Adrenal gland (tissue), 12 donors: Measurements from ENCODE around the gene CFAP97D2. TPM values are rescaled to one million over a fixed set of nuclear protein-coding genes. Genes with fewer than 3 reads are reported as not detected.

ENCODE experiments used
- DNase-seq, 7 donors: peaks; one replicate each; pipeline ENCODE4 v3.0.0-alpha.2; 2019 to 2020
- H3K27ac ChIP-seq, 5 donors: fragments of 200-600 bp; sonication (generic) in 4 of 5; 1 replicate in 3 of 5; 2 replicates in 2 of 5; pipeline versions ENCODE4 v1.5.1 to v1.8.0; 2016 to 2020; ENCODE audit warnings: mild to moderate bottlenecking in 1 of 5
- H3K27me3 ChIP-seq: fragments of 200-600 bp; 2 replicates; pipeline ENCODE4 v1.8.0; 2021
- H3K36me3 ChIP-seq, 2 donors: fragments of 200-600 bp; replicated peaks in 1 of 2; 1 replicate in 1 of 2; 2 replicates in 1 of 2; pipeline versions ENCODE4 v1.5.1 to v1.8.0; 2018 to 2022
- H3K4me1 ChIP-seq, 2 donors: fragments of 200-600 bp; replicated peaks in 1 of 2; 1 replicate in 1 of 2; 2 replicates in 1 of 2; pipeline versions ENCODE4 v1.5.1 to v1.8.0; 2018 to 2021
- H3K4me3 ChIP-seq, 4 donors: fragments of 200-600 bp; sonication (generic) in 3 of 4; one replicate each; pipeline ENCODE4 v1.5.1; 2016 to 2018
- H3K9me3 ChIP-seq, 3 donors: fragments of 200-600 bp; sonication (generic) in 1 of 3; replicated peaks in 1 of 3; 1 replicate in 2 of 3; 2 replicates in 1 of 3; pipeline versions ENCODE4 v1.5.1 to v1.8.0; 2016 to 2021
- POLR2A ChIP-seq, 2 donors: fragments of 450-650 bp; IDR thresholded peaks; one replicate each; pipeline ENCODE4 v1.6.1; 2017; ENCODE audit warnings: antibody characterized with exemption in 2 of 2, mild to moderate bottlenecking in 2 of 2, moderate library complexity in 1 of 2
- WGBS, 4 donors: extraction: QIAGEN DNeasy Blood & Tissue Kit in 2 of 4; methylation state at CpG; one replicate each; pipeline versions ENCODE4 v1.1.5 to v1.1.7; 2013 to 2017; 5-methylcytosine and 5-hydroxymethylcytosine counted together
- intact Hi-C, 2 donors: fragments of 100-400 bp; cut with DNase I; formaldehyde crosslinking; loops; one replicate each; pipeline versions ENCODE4 v1.14.1 to v1.15.0; 2022 to 2023
- polyA plus RNA-seq, 3 donors: library from polyadenylated mRNA; stranded (reverse); fragments of 200-250 nt in 2 of 3; fragments of 350-450 nt in 1 of 3; fragmentation: Illumina TruSeq in 1 of 3; extraction: RNeasy Lipid Tissue Mini Kit (QIAGEN cat#74804) in 1 of 3; gene quantifications; one replicate each; pipeline ENCODE4 v1.2.3, GENCODE V29; 2013 to 2014
- total RNA-seq, 9 donors: library from RNA; depleted of rRNA in 4 of 9; stranded (reverse); fragments of >200 nt in 4 of 9; fragments of 120-200 nt in 1 of 9; fragmentation: NEBNext Ultra II Directional in 1 of 9; extraction: Animal tissue kit (Norgen Biotek cat#: 25700) in 1 of 9; gene quantifications; one replicate each; pipeline versions ENCODE4 v1.1.0 to v1.2.4, GENCODE V29; 2013 to 2023
- TF ChIP-seq, protein P1 (sequence below), 6 experiments: fragments of 450-650 bp in 4 of 6; fragments of 200-600 bp in 2 of 6; sonication (generic) in 1 of 6; IDR thresholded peaks; 1 replicate in 5 of 6; 2 replicates in 1 of 6; pipeline versions ENCODE4 v1.5.1 to v1.8.0; 2016 to 2021; ENCODE audit warnings: antibody characterized with exemption in 6 of 6, mild to moderate bottlenecking in 2 of 6, moderate library complexity in 1 of 6
- donor health status: healthy with polysubstance abuse.
- donor health status: Bipolar disorder and iron deficiency.
- donor health status: DM: yes; HTN: yes; CAD: no.
- donor health status: DM: no; HTN: no; CAD: no.
- donor health status: DM: no; HTN: no; CAD: no.
- donor health status: DM: yes; HTN: yes; CAD: no.

CFAP97D2 gene
- total and polyA plus RNA-seq, 12 donors = not detected

GRCh38 chr13:114140131-114140905 is 38.7 kb upstream of the CFAP97D2 start:
- 55 to 64% (median 61%) methylated on average over 17 to 25 of the region's 25 CpGs for WGBS, 4 donors
- TF ChIP-seq, protein P1, sequence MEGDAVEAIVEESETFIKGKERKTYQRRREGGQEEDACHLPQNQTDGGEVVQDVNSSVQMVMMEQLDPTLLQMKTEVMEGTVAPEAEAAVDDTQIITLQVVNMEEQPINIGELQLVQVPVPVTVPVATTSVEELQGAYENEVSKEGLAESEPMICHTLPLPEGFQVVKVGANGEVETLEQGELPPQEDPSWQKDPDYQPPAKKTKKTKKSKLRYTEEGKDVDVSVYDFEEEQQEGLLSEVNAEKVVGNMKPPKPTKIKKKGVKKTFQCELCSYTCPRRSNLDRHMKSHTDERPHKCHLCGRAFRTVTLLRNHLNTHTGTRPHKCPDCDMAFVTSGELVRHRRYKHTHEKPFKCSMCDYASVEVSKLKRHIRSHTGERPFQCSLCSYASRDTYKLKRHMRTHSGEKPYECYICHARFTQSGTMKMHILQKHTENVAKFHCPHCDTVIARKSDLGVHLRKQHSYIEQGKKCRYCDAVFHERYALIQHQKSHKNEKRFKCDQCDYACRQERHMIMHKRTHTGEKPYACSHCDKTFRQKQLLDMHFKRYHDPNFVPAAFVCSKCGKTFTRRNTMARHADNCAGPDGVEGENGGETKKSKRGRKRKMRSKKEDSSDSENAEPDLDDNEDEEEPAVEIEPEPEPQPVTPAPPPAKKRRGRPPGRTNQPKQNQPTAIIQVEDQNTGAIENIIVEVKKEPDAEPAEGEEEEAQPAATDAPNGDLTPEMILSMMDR (IDR thresholded peaks at IDR 0.05) = no peak
- TF ChIP-seq POLR2A (IDR thresholded peaks at IDR 0.05) = no peak
- Histone ChIP-seq H3K4me3 (no peak overlapping the region), H3K9me3 (no peaks in the 10 kb centered on the region), H3K36me3 (no peaks in the 10 kb centered on the region), H3K4me1 (no peaks in the 10 kb centered on the region), H3K27me3 (no peaks in the 10 kb centered on the region), H3K27ac (no peak overlapping the region)
- DNase-seq = no peak
- intact Hi-C loops = no loop called here

GRCh38 chr13:114140906-114141250 is 38.2 kb upstream of the CFAP97D2 start:
- 33 to 38% (median 37%) methylated on average over 10 of the region's 10 CpGs for WGBS, 4 donors
- intact Hi-C loops = no loop called here
- no peaks in the 10 kb centered on the region for H3K27me3 ChIP-seq
- no peak for DNase-seq
- no peaks in the 10 kb centered on the region for H3K36me3 ChIP-seq
- H3K9me3 ChIP-seq = no peaks in the 10 kb centered on the region
- no peak overlapping the region for H3K27ac ChIP-seq
- TF ChIP-seq, protein P1 (IDR thresholded peaks at IDR 0.05) = no peak
- TF ChIP-seq POLR2A (IDR thresholded peaks at IDR 0.05) = no peak
- H3K4me1 ChIP-seq = no peaks in the 10 kb centered on the region
- no peak overlapping the region for H3K4me3 ChIP-seq

- H3K27ac ChIP-seq = no peak overlapping the region
- no peak overlapping the region for H3K4me3 ChIP-seq
- no peaks in the 10 kb centered on the region for H3K4me1 ChIP-seq
- TF ChIP-seq, protein P1 (IDR thresholded peaks at IDR 0.05) = no peak
- no peak for TF ChIP-seq POLR2A (IDR thresholded peaks at IDR 0.05)
- H3K36me3 ChIP-seq = no peaks in the 10 kb centered on the region
- H3K9me3 ChIP-seq = no peaks in the 10 kb centered on the region
- no peak for DNase-seq
- intact Hi-C loops = no loop called here
- H3K27me3 ChIP-seq = no peaks in the 10 kb centered on the region
- 73 to 79% (median 74%) methylated on average over 15 of the region's 15 CpGs for WGBS, 4 donors
These were observed 37.6 kb upstream of the CFAP97D2 start for GRCh38 chr13:114141261-114141996.

GRCh38 chr13:114142137-114142550 is 36.9 kb upstream of the CFAP97D2 start:
- no peaks in the 10 kb centered on the region for H3K36me3 ChIP-seq
- no peak for TF ChIP-seq POLR2A (IDR thresholded peaks at IDR 0.05)
- TF ChIP-seq, protein P1 (IDR thresholded peaks at IDR 0.05) = no peak
- intact Hi-C loops = no loop called here
- H3K4me3 ChIP-seq = no peak overlapping the region
- H3K27ac ChIP-seq = no peak overlapping the region
- 79 to 94% (median 86%) methylated on average over 5 to 6 of the region's 6 CpGs for WGBS, 4 donors
- H3K27me3 ChIP-seq = no peaks in the 10 kb centered on the region
- H3K9me3 ChIP-seq = no peaks in the 10 kb centered on the region
- no peak for DNase-seq
- no peaks in the 10 kb centered on the region for H3K4me1 ChIP-seq
